Measurements from ENCODE around the gene KRTAP4-2.
"Not testable (repeated sequence)": the region's sequence is repeated elsewhere in the genome, so short reads cannot be mapped to it uniquely, and the experiment has no call there.

The KRTAP4-2 gene

GRCh38 chr17:41163828-41164227 is 14.2 kb downstream of the KRTAP4-2 start:
- Histone ChIP-seq H3K4me3 (replicated peaks; ENCODE audit: insufficient read depth, low read length) (no peak overlapping the region), H3K27me3 (ENCODE audit: insufficient read depth, poor library complexity, severe bottlenecking) (no peaks in the 10 kb centered on the region)
- TF ChIP-seq, protein P1, sequence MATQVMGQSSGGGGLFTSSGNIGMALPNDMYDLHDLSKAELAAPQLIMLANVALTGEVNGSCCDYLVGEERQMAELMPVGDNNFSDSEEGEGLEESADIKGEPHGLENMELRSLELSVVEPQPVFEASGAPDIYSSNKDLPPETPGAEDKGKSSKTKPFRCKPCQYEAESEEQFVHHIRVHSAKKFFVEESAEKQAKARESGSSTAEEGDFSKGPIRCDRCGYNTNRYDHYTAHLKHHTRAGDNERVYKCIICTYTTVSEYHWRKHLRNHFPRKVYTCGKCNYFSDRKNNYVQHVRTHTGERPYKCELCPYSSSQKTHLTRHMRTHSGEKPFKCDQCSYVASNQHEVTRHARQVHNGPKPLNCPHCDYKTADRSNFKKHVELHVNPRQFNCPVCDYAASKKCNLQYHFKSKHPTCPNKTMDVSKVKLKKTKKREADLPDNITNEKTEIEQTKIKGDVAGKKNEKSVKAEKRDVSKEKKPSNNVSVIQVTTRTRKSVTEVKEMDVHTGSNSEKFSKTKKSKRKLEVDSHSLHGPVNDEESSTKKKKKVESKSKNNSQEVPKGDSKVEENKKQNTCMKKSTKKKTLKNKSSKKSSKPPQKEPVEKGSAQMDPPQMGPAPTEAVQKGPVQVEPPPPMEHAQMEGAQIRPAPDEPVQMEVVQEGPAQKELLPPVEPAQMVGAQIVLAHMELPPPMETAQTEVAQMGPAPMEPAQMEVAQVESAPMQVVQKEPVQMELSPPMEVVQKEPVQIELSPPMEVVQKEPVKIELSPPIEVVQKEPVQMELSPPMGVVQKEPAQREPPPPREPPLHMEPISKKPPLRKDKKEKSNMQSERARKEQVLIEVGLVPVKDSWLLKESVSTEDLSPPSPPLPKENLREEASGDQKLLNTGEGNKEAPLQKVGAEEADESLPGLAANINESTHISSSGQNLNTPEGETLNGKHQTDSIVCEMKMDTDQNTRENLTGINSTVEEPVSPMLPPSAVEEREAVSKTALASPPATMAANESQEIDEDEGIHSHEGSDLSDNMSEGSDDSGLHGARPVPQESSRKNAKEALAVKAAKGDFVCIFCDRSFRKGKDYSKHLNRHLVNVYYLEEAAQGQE (IDR thresholded peaks at IDR 0.05; ENCODE audit: insufficient replicate concordance, low read depth): no peak
- TF ChIP-seq GABPA (IDR thresholded peaks at IDR 0.05; ENCODE audit: low read depth) (no peak), POLR2AphosphoS5 (IDR thresholded peaks at IDR 0.05; ENCODE audit: low read depth) (no peak), CTCF (IDR thresholded peaks at IDR 0.05; ENCODE audit: insufficient read depth, low read length) (no peak), SPI1 (IDR thresholded peaks at IDR 0.05; ENCODE audit: borderline replicate concordance, low read depth) (no peak)

GRCh38 chr17:41160648-41161047 is 17.4 kb downstream of the KRTAP4-2 start, which contains the start of gene KRTAP4-4:
Gene KRTAP4-4, minus strand, starts transcription at chr17:41160748. Its CDS starts 57 bp downstream, at chr17:41160691.
- H3K27ac ChIP-seq (replicated peaks): no peak within 1 kb of the TSS
- H3K4me3 ChIP-seq (replicated peaks; ENCODE audit: insufficient read depth, low read length): no peak within 1 kb of the TSS
- no peak for DNase-seq (ENCODE audit: low read depth in 1 of 2, low spot score in 1 of 2)
- no peaks in the 10 kb centered on the region for H3K27me3 ChIP-seq (ENCODE audit: insufficient read depth, poor library complexity, severe bottlenecking)
- TF ChIP-seq SPI1 (IDR thresholded peaks at IDR 0.05; ENCODE audit: borderline replicate concordance, low read depth): no peak
- no peak for TF ChIP-seq CTCF (IDR thresholded peaks at IDR 0.05; ENCODE audit: insufficient read depth, low read length)
- no peak for TF ChIP-seq GABPA (IDR thresholded peaks at IDR 0.05; ENCODE audit: low read depth)
- no peak for TF ChIP-seq POLR2AphosphoS5 (IDR thresholded peaks at IDR 0.05; ENCODE audit: low read depth)
- TF ChIP-seq, protein P1 (IDR thresholded peaks at IDR 0.05; ENCODE audit: insufficient replicate concordance, low read depth): no peak

More at GRCh38 chr17:41163828-41164227, 14.2 kb downstream of the KRTAP4-2 start:
- no peak for DNase-seq (ENCODE audit: low read depth in 1 of 2, low spot score in 1 of 2)
- no peak overlapping the region for H3K27ac ChIP-seq (replicated peaks)

- DNase-seq (ENCODE audit: low read depth in 1 of 2, low spot score in 1 of 2); H3K27me3 ChIP-seq (ENCODE audit: insufficient read depth, poor library complexity, severe bottlenecking); H3K4me3 ChIP-seq (replicated peaks; ENCODE audit: insufficient read depth, low read length); H3K27ac ChIP-seq (replicated peaks): not testable (repeated sequence)
Measured at GRCh38 chr17:41160190-41160589, 17.8 kb downstream of the KRTAP4-2 start.

GRCh38 chr17:41153856-41154255 is 24.2 kb downstream of the KRTAP4-2 start:
- no peak for DNase-seq (ENCODE audit: low read depth in 1 of 2, low spot score in 1 of 2)

More at GRCh38 chr17:41153856-41154255, 24.2 kb downstream of the KRTAP4-2 start:
- H3K4me3 ChIP-seq (replicated peaks; ENCODE audit: insufficient read depth, low read length): no peak overlapping the region
- no peak overlapping the region for H3K27ac ChIP-seq (replicated peaks)
- TF ChIP-seq SPI1 (IDR thresholded peaks at IDR 0.05; ENCODE audit: borderline replicate concordance, low read depth) (no peak), POLR2AphosphoS5 (IDR thresholded peaks at IDR 0.05; ENCODE audit: low read depth) (no peak), GABPA (IDR thresholded peaks at IDR 0.05; ENCODE audit: low read depth) (no peak), CTCF (IDR thresholded peaks at IDR 0.05; ENCODE audit: insufficient read depth, low read length) (no peak)
- TF ChIP-seq, protein P1 (IDR thresholded peaks at IDR 0.05; ENCODE audit: insufficient replicate concordance, low read depth): no peak
- H3K27me3 ChIP-seq (ENCODE audit: insufficient read depth, poor library complexity, severe bottlenecking): peaks cover 2% of the 10 kb centered on the region
